Ascending aorta (tissue), 2 donors: ENCODE data around the gene THADA. TPM values are rescaled to one million over a fixed set of nuclear protein-coding genes. Genes with fewer than 3 reads are reported as not detected.

Experiments
- DNase-seq, 2 donors: peaks; one replicate each; pipeline ENCODE4 v3.0.0-alpha.2; 2019; ENCODE audit warnings: low spot score in 2 of 2
- H3K27ac ChIP-seq, 2 donors: fragments of 200-600 bp; sonication (generic); one replicate each; pipeline ENCODE4 v1.5.1; 2016 to 2017; ENCODE audit warnings: mild to moderate bottlenecking in 1 of 2
- H3K27me3 ChIP-seq: fragments of 200-600 bp; sonication (generic); one replicate; pipeline ENCODE4 v1.5.1; 2017
- H3K36me3 ChIP-seq, 2 donors: fragments of 200-600 bp; sonication (generic); one replicate each; pipeline ENCODE4 v1.5.1; 2016
- H3K4me1 ChIP-seq, 2 donors: fragments of 200-600 bp; sonication (generic); one replicate each; pipeline ENCODE4 v1.5.1; 2016 to 2017; ENCODE audit warnings: mild to moderate bottlenecking in 1 of 2
- H3K4me3 ChIP-seq, 2 donors: fragments of 200-600 bp; sonication (generic); one replicate each; pipeline ENCODE4 v1.5.1; 2016 to 2017; ENCODE audit warnings: mild to moderate bottlenecking in 1 of 2
- H3K9me3 ChIP-seq, 2 donors: fragments of 200-600 bp; sonication (generic); one replicate each; pipeline ENCODE4 v1.5.1; 2016
- intact Hi-C: fragments of 100-400 bp; cut with DNase I; formaldehyde crosslinking; loops from one replicate; pipeline ENCODE4 v1.15.1; 2023
- total RNA-seq: library from RNA; depleted of rRNA; stranded (reverse); fragments of >200 nt; gene quantifications from one replicate; pipeline ENCODE4 v1.1.0, GENCODE V29; 2016
- TF ChIP-seq, protein P1 (sequence below), 3 experiments: fragments of 200-600 bp in 2 of 3; fragments of 450-650 bp in 1 of 3; sonication (generic) in 2 of 3; IDR thresholded peaks; one replicate each; pipeline ENCODE4 v1.5.1; 2016 to 2019; ENCODE audit warnings: antibody characterized with exemption in 3 of 3, mild to moderate bottlenecking in 1 of 3, moderate library complexity in 1 of 3

The THADA gene
- total RNA-seq, 1 donor from 2014 or later = 27.4 TPM

DNA sequence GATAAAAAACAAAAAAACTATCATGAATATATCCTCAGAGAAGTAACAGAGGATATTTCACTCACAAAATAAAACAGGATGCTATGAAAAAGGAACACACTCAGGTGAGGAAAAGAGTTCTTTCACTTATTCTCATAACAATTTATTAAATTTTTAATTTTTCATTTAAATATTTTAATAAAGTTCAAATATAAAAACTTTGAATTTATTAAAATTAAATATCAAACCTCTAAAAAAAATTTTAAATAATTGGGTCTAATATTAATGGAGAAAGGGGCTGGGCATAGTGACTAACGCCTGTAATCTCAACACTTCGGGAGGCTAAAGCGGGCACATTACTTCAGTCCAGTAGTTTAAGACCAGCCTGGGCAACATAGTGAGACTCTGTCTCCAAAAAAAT is 10.1 kb downstream of the THADA start:
- Histone ChIP-seq H3K36me3 (peaks cover 33 to 60% of the 10 kb centered on the region in 2 donors), H3K9me3 (no peaks in the 10 kb centered on the region)
- intact Hi-C loops = no loop called here

DNA sequence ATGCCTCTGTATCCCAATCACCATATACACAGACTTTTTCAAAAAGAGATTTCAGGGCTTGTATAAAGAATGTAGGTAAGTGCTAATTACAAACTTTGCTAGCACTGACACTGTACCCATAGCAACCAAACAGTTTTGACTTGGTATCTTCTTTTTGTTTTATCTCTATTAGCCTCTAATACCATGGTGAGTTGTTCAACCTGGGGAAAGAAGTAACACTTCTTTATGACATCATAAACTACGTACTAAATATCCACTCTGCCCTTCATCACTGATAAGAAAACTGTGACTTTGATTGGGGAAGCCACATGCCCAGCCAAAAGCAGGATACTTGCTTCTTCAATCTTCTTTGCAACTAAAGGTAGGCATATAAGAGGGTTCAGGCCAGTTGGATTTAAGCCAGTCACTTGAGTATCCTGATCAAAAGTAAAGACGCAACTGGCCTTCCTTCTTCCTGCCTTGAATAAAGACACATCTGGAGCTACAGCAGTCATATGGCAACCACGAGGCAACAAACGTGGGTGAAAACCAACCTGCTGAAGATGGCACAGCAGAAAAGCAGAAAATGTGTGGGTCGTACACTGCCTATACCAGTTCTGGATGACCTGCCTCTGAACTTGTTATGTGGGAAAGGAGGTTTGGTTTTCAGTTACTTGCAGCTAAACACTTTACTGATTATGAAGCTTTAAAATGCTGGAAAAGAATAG is 16.4 kb downstream of the THADA start:
- H3K27ac ChIP-seq = no peak overlapping the region
- TF ChIP-seq, protein P1, sequence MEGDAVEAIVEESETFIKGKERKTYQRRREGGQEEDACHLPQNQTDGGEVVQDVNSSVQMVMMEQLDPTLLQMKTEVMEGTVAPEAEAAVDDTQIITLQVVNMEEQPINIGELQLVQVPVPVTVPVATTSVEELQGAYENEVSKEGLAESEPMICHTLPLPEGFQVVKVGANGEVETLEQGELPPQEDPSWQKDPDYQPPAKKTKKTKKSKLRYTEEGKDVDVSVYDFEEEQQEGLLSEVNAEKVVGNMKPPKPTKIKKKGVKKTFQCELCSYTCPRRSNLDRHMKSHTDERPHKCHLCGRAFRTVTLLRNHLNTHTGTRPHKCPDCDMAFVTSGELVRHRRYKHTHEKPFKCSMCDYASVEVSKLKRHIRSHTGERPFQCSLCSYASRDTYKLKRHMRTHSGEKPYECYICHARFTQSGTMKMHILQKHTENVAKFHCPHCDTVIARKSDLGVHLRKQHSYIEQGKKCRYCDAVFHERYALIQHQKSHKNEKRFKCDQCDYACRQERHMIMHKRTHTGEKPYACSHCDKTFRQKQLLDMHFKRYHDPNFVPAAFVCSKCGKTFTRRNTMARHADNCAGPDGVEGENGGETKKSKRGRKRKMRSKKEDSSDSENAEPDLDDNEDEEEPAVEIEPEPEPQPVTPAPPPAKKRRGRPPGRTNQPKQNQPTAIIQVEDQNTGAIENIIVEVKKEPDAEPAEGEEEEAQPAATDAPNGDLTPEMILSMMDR (IDR thresholded peaks at IDR 0.05) = no peak
- H3K4me3 ChIP-seq = no peak overlapping the region
- H3K9me3 ChIP-seq = no peaks in the 10 kb centered on the region
- H3K4me1 ChIP-seq = peaks cover 0 to 3% of the 10 kb centered on the region in 2 donors
- intact Hi-C loops = no loop called here
- no peak for DNase-seq
- H3K36me3 ChIP-seq = peaks cover 47 to 67% of the 10 kb centered on the region in 2 donors
- no peaks in the 10 kb centered on the region for H3K27me3 ChIP-seq

More for the DNA sequence above, 10.1 kb downstream of the THADA start:
- Histone ChIP-seq H3K4me3 (no peak overlapping the region), H3K27me3 (no peaks in the 10 kb centered on the region), H3K4me1 (no peaks in the 10 kb centered on the region), H3K27ac (no peak overlapping the region)
- no peak for DNase-seq
- TF ChIP-seq, protein P1 (IDR thresholded peaks at IDR 0.05) = no peak

DNA sequence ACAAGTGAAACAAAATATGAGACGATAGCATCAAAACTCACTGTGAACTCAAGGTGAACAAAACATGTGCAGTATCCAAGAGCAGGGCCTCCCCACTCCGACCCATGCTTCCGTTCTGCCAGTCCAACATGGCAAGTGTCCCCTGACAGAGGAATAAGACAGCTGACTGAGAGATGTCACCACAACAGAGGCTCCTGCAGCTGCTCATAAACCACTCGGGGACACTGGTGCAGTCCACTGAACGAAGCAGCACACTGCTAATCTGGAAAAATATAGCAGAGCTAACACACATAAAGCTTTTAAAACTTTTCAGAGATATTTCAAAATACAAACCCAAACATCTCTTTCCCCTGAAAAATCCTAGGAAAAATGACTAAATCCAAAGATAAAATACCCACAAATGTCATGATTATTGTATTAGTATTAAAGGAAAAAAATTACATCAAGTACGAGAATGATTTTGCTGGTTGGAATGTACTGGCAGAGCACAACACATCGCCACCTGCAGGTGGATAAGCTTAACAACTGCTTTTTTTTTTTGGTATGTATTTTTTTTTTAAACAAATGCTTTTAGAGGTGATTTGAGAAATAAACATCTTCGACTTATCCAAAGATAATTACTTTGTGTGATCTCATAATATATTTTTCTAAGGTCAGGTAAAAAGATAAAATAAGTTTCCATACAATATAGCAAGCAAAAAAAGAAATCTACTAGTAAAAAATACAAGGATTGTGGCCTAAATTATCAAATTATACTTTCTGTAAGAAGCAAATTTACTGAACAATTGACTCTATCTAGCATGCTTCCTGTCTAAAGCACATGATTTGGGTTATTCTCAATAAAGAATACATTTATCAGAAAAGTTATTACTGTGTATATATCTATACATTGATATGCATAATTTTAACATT is 18.6 kb downstream of the THADA start:
- TF ChIP-seq, protein P1 (IDR thresholded peaks at IDR 0.05) = peak; percentile 25 to 82 (median 69)
- peaks cover 0 to 3% of the 10 kb centered on the region in 2 donors for H3K4me1 ChIP-seq
- no peaks in the 10 kb centered on the region for H3K9me3 ChIP-seq
- intact Hi-C loops = loop anchor here (2.0 kb wide), 1 partner anchor 748 kb away; no protein-coding TSS in a partner anchor
- no peak for DNase-seq
- H3K27ac ChIP-seq = peak overlapping the region; percentile 2 to 46
- peaks cover 49 to 67% of the 10 kb centered on the region in 2 donors for H3K36me3 ChIP-seq
- no peaks in the 10 kb centered on the region for H3K27me3 ChIP-seq
- no peak overlapping the region for H3K4me3 ChIP-seq

DNA sequence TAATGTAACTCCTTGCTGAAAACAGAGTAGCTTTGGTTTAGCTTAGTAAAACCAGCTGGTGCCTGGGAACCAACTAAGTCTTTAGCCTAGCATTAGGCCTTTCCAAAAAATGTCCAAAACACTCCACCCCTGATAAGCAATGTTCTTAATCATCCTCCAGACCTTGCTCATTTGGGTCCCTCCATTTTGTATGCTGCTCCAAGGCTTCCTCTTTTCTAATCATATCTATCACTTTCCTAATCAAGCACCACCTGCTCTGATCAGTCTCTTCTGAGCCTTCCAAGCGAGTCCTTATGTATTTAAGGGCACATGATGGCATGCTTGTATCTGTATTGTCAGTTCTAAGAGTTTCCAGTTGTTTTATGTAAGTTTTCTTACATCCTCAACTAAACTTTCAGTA is 23.6 kb downstream of the THADA start:
- Histone ChIP-seq H3K4me1 (peaks cover 0 to 3% of the 10 kb centered on the region in 2 donors), H3K9me3 (no peaks in the 10 kb centered on the region), H3K36me3 (peaks cover 49 to 77% of the 10 kb centered on the region in 2 donors), H3K4me3 (no peak overlapping the region), H3K27ac (no peak overlapping the region), H3K27me3 (no peaks in the 10 kb centered on the region)
- no peak for DNase-seq
- TF ChIP-seq, protein P1 (IDR thresholded peaks at IDR 0.05) = no peak
- intact Hi-C loops = no loop called here

DNA sequence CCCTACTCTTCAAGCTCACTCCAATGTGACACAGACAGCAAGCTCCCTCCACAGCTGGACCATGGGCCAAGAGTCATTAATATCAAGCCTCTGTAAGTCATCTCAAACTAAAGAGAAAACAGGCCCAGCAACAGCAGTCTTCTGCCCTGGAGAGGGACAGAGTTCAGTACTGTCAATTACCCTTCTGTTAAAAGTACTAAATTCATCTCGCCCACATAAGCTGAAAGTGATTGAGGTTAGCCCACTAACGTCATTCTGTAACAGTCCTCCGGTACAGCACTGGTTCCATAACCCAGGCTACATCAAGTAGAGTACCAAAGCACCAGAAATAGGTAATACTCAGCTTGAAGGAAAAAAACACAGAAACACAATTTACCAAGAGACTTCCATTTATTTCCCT is 25.9 kb downstream of the THADA start:
- TF ChIP-seq, protein P1 (IDR thresholded peaks at IDR 0.05) = no peak
- intact Hi-C loops = no loop called here
- Histone ChIP-seq H3K27me3 (no peaks in the 10 kb centered on the region), H3K36me3 (peaks cover 39 to 62% of the 10 kb centered on the region in 2 donors), H3K27ac (no peak overlapping the region), H3K4me1 (no peaks in the 10 kb centered on the region), H3K9me3 (no peaks in the 10 kb centered on the region), H3K4me3 (no peak overlapping the region)
- no peak for DNase-seq
